GM23338 (cell line): ENCODE measurements around the gene IGF2BP1. TPM values are rescaled to one million over a fixed set of nuclear protein-coding genes. Genes with fewer than 3 reads are reported as not detected.
A peak's percentile ranks its signal among the peaks of the same experiment; 100 is the strongest.

Source experiments
- ATAC-seq: fragments of 200-7000 bp; cut with Tn5 transposase; 3 replicates; pipeline ENCODE4 v1.9.1; 2020
- DNase-seq: peaks from one replicate; pipeline ENCODE4 v3.0.0-alpha.2; 2015; ENCODE audit warnings: low spot score
- H2AFZ ChIP-seq: fragments of 200-600 bp; sonication (generic); 2 replicates; pipeline ENCODE4 v1.8.0; 2016; ENCODE audit warnings: antibody characterized with exemption, mild to moderate bottlenecking, moderate library complexity
- H3F3A ChIP-seq: fragments of 200-600 bp; sonication (generic); replicated peaks from 2 replicates; pipeline ENCODE4 v1.8.0; 2017; ENCODE audit warnings: antibody characterized with exemption, mixed run types, low read depth
- H3K27ac ChIP-seq: fragments of 200-600 bp; sonication (generic); 2 replicates; pipeline ENCODE4 v1.6.1; 2016; ENCODE audit warnings: low read depth
- H3K27me3 ChIP-seq: fragments of 200-600 bp; sonication (generic); 2 replicates; pipeline ENCODE4 v1.8.0; 2016; ENCODE audit warnings: mild to moderate bottlenecking, mixed run types, moderate library complexity; ENCODE audit not compliant: insufficient read depth
- H3K36me3 ChIP-seq: fragments of 200-600 bp; sonication (generic); 2 replicates; pipeline ENCODE4 v1.8.0; 2016; ENCODE audit warnings: mild to moderate bottlenecking; ENCODE audit not compliant: insufficient read depth
- H3K4me1 ChIP-seq: fragments of 200-600 bp; sonication (generic); 2 replicates; pipeline ENCODE4 v1.8.0; 2016; ENCODE audit warnings: mild to moderate bottlenecking, moderate library complexity; ENCODE audit not compliant: insufficient read depth
- H3K4me2 ChIP-seq: fragments of 200-600 bp; sonication (generic); 2 replicates; pipeline ENCODE4 v1.7.1; 2017; ENCODE audit warnings: mixed run types
- H3K4me3 ChIP-seq: fragments of 200-600 bp; sonication (generic); 2 replicates; pipeline ENCODE4 v1.6.1; 2016; ENCODE audit warnings: mixed run types
- H3K79me2 ChIP-seq: fragments of 200-600 bp; sonication (generic); replicated peaks from 2 replicates; pipeline ENCODE4 v1.8.0; 2017; ENCODE audit warnings: mild to moderate bottlenecking; ENCODE audit not compliant: insufficient read depth
- H3K9me2 ChIP-seq: fragments of 200-600 bp; sonication (generic); 2 replicates; pipeline ENCODE4 v1.8.0; 2017; ENCODE audit not compliant: insufficient read depth
- H4K20me1 ChIP-seq: fragments of 200-600 bp; sonication (generic); replicated peaks from 2 replicates; pipeline ENCODE4 v1.8.0; 2017; ENCODE audit warnings: mild to moderate bottlenecking; ENCODE audit not compliant: insufficient read depth
- H3K27ac Mint-ChIP-seq: 2 replicates; pipeline ENCODE4 v1.8.0; 2020; ENCODE audit warnings: inconsistent platforms, mild to moderate bottlenecking, moderate library complexity, mixed read lengths
- H3K27me3 Mint-ChIP-seq: 3 replicates; pipeline ENCODE4 v1.8.0; 2022; ENCODE audit warnings: low read depth, mild to moderate bottlenecking, moderate library complexity, mixed read lengths, inconsistent platforms; ENCODE audit not compliant: insufficient read depth, poor library complexity
- H3K36me3 Mint-ChIP-seq: 3 replicates; pipeline ENCODE4 v1.8.0; 2021; ENCODE audit warnings: low read depth, mild to moderate bottlenecking, inconsistent platforms, moderate library complexity, mixed read lengths
- H3K4me1 Mint-ChIP-seq: 3 replicates; pipeline ENCODE4 v1.8.0; 2020; ENCODE audit warnings: mild to moderate bottlenecking, inconsistent platforms, mixed read lengths
- H3K4me3 Mint-ChIP-seq: 3 replicates; pipeline ENCODE4 v1.8.0; 2021; ENCODE audit warnings: moderate library complexity, mild to moderate bottlenecking, inconsistent platforms, mixed read lengths
- H3K9me3 Mint-ChIP-seq: 3 replicates; pipeline ENCODE4 v1.8.0; 2020; ENCODE audit warnings: moderate library complexity, mild to moderate bottlenecking, inconsistent platforms, mixed read lengths
- CTCF ChIP-seq, 2 experiments: fragments of 200-600 bp in 1 of 2; sonication (generic) in 1 of 2; conservative IDR thresholded peaks; 2 replicates each; pipeline versions ENCODE4 v1.5.1 to v1.6.1; 2016 to 2017; ENCODE audit warnings: antibody characterized with exemption in 2 of 2, low read depth in 2 of 2, mild to moderate bottlenecking in 2 of 2, moderate library complexity in 1 of 2
- ETS1 ChIP-seq: IDR thresholded peaks from 2 replicates; pipeline ENCODE4 v1.6.1; 2016; ENCODE audit warnings: antibody characterized with exemption
- EZH2 ChIP-seq: fragments of 200-600 bp; sonication (generic); IDR thresholded peaks from one replicate; pipeline ENCODE4 v1.8.0; 2017; ENCODE audit warnings: antibody characterized with exemption, mild to moderate bottlenecking, low read depth; ENCODE audit not compliant: unreplicated experiment
- EZH2phosphoT487 ChIP-seq: fragments of 200-600 bp; sonication (generic); IDR thresholded peaks from one replicate; pipeline ENCODE4 v1.8.1; 2018; ENCODE audit warnings: antibody characterized with exemption; ENCODE audit not compliant: unreplicated experiment
- JUNB ChIP-seq: IDR thresholded peaks from one replicate; pipeline ENCODE4 v1.6.1; 2016; ENCODE audit warnings: antibody characterized with exemption; ENCODE audit not compliant: unreplicated experiment
- POLR2AphosphoS5 ChIP-seq: IDR thresholded peaks from 2 replicates; pipeline ENCODE4 v1.6.1; 2016; ENCODE audit warnings: antibody characterized with exemption, low read depth
- REST ChIP-seq: IDR thresholded peaks from one replicate; pipeline ENCODE4 v1.6.1; 2018; ENCODE audit warnings: antibody characterized with exemption; ENCODE audit not compliant: unreplicated experiment
- STAT1 ChIP-seq: IDR thresholded peaks from one replicate; pipeline ENCODE4 v1.6.1; 2016; ENCODE audit warnings: antibody characterized with exemption; ENCODE audit not compliant: unreplicated experiment
- ZNF114 ChIP-seq: fragments of 250-450 bp; sonication (Bioruptor Pico); IDR thresholded peaks from 2 replicates; pipeline ENCODE4 v1.5.0; 2020; ENCODE audit warnings: mild to moderate bottlenecking, moderate library complexity
- polyA plus RNA-seq: library from polyadenylated mRNA; unstranded; fragments of >200 nt; fragmentation: Nextera tagmentation; extraction: Ambion mirVana; gene quantifications from 2 replicates; pipeline ENCODE4 v1.2.1, GENCODE V29; 2016
- total RNA-seq: library from RNA; depleted of rRNA; stranded (reverse); fragments of >200 nt; shearing (Covaris generic); gene quantifications from 2 replicates; pipeline ENCODE4 v1.2.3, GENCODE V29; 2014

Gene IGF2BP1
- total and polyA plus RNA-seq, 2 experiments from 2014 or later = 68.6 to 249 TPM

- H3K4me2 ChIP-seq = peak overlapping the region; percentile 79
- H4K20me1 ChIP-seq = peaks cover 18% of the 10 kb centered on the region; the same call in 1 of the 2 replicates
- H3K27ac ChIP-seq = peak overlapping the region; percentile 99
- Mint-ChIP-seq H3K9me3 (peaks cover 3% of the 10 kb centered on the region; the same call in 2 of the 3 replicates), H3K36me3 (peaks cover 57% of the 10 kb centered on the region), H3K4me1 (peaks cover 30% of the 10 kb centered on the region), H3K4me3 (peak overlapping the region; percentile 90), H3K27ac (peak overlapping the region; percentile 99), H3K27me3 (peaks cover 29% of the 10 kb centered on the region)
- H3K79me2 ChIP-seq = peaks cover 67% of the 10 kb centered on the region
- TF ChIP-seq EZH2 (no peak), ETS1 (0 out of 2 replicates have a peak, but pooled peaks have one; percentile 37), CTCF (conservative IDR thresholded peaks at IDR 0.05; ENCODE audit: low read depth in 2 of 2) (peak; percentile 14 to 23; a peak in 2 of 4 replicates)
- H3K9me2 ChIP-seq = no peaks in the 10 kb centered on the region
- peaks cover 11% of the 10 kb centered on the region for H3F3A ChIP-seq
- no peaks in the 10 kb centered on the region for H3K36me3 ChIP-seq
- H2AFZ ChIP-seq = no peak overlapping the region
- ATAC-seq (no peak), DNase-seq (peak; percentile 52)
- H3K4me3 ChIP-seq = peak overlapping the region; percentile 78
- H3K27me3 ChIP-seq = no peaks in the 10 kb centered on the region
- peaks cover 37% of the 10 kb centered on the region for H3K4me1 ChIP-seq
These were observed 1.6 kb downstream of the IGF2BP1 start for GRCh38 chr17:48998587-48999440.

GRCh38 chr17:49000943-49001342, 3.8 kb downstream of the IGF2BP1 start:
- Histone ChIP-seq H3K4me3 (peak overlapping the region; percentile 78), H4K20me1 (peaks cover 38% of the 10 kb centered on the region), H3K27me3 (no peaks in the 10 kb centered on the region), H3F3A (peaks cover 11% of the 10 kb centered on the region), H3K9me2 (no peaks in the 10 kb centered on the region), H3K27ac (no peak overlapping the region), H3K4me1 (peaks cover 48% of the 10 kb centered on the region), H3K79me2 (peaks cover 88% of the 10 kb centered on the region), H2AFZ (no peak overlapping the region), H3K4me2 (peak overlapping the region; percentile 79), H3K36me3 (peaks cover 8% of the 10 kb centered on the region)
- no peak for DNase-seq
- H3K9me3 Mint-ChIP-seq = peaks cover 3% of the 10 kb centered on the region; the same call in 2 of the 3 replicates
- H3K27me3 Mint-ChIP-seq = peaks cover 26% of the 10 kb centered on the region
- H3K4me1 Mint-ChIP-seq = peaks cover 38% of the 10 kb centered on the region
- no peak for ATAC-seq
- peak overlapping the region; percentile 90 for H3K4me3 Mint-ChIP-seq
- H3K27ac Mint-ChIP-seq = peak overlapping the region; percentile 89
- peaks cover 73% of the 10 kb centered on the region for H3K36me3 Mint-ChIP-seq
- TF ChIP-seq ETS1 = no peak
- TF ChIP-seq EZH2phosphoT487 = no peak
- no peak for TF ChIP-seq STAT1
- TF ChIP-seq EZH2 = no peak
- no peak for TF ChIP-seq ZNF114 (CRISPR knock-in tag)
- TF ChIP-seq REST = no peak
- TF ChIP-seq POLR2AphosphoS5 = no peak
- no peak for TF ChIP-seq CTCF (conservative IDR thresholded peaks at IDR 0.05; ENCODE audit: low read depth in 2 of 2)
- TF ChIP-seq JUNB = no peak
